ENCODE data around the gene RMI2. TPM values are rescaled to one million over a fixed set of nuclear protein-coding genes. Genes with fewer than 3 reads are reported as not detected.
A peak's percentile ranks its signal among the peaks of the same experiment; 100 is the strongest.

RMI2 gene
- total and polyA plus RNA-seq, 2 of the 8 experiments (the other 6 are each of a cell fraction or from before 2014, with no cell fraction given), result 58.2 to 96.0 TPM

DNA sequence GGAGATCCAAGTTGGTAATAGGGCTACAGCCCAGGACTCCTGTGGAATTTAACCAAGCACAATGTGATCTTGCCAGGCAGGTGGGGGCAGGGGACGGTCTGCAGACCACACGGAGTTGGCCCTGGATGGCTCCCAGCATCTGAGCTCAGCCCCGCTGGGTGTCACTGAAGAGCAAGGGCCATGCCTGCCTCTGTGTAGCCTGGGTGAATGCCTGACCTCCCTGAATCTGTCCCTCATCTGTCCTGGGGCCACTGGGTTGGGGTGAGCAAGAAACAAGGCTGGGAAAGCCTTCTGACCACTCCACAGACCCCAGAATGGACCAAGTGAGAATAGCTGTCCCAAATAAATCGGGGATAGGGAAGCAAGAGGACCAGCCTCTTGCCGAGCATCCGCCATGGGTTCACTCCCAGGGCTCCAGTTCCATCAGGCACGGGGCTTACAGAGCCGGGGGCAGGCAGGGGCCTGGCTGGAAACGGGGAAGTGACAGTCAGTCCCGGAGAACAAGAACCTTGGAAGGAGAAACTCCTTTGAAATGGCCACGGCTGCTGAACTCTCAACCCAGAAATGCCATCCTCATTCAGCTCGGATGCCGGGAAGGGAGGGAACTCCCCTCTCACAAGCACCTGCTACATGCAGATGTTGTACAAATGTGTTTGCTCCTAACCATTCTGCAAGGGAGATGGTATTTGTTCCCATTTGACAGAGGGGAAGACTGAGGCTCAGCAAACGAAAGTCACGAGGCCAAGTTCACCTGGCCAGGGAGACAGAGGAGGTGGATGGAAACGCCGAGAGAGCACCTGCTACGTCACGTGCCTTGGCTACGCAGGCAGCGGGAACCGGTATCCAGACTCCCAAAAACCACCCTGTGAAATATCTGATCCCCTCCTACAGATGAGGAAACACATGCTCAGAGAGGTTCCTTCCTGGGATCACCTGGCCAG lies 50.0 kb downstream of the RMI2 start:
- H3K4me3 ChIP-seq (ENCODE audit: extremely low read depth in 1 of 4, insufficient read depth in 2 of 4, low read depth in 3 of 4, low read length in 4 of 4), result no peak overlapping the region
- CTCF ChIA-PET (ENCODE audit: partially characterized antibody), result interaction anchor here (0.5 to 18.3 kb wide), 48 partner anchors 8 to 671 kb away, joined by 3 to 266 read pairs (median 4); a partner anchor contains a TSS
- DNase-seq (ENCODE audit: low read depth in 1 of 2, low spot score in 2 of 2), result no peak

More for the DNA sequence above, 50.0 kb downstream of the RMI2 start:
- H4K5ac ChIP-seq (ENCODE audit: insufficient read length, low read depth, low read length), result no peak overlapping the region
- H3K23ac ChIP-seq (ENCODE audit: insufficient read length), result no peak overlapping the region
- no peak overlapping the region for H3K9ac ChIP-seq (replicated peaks in 1 of 4; ENCODE audit: extremely low read depth in 1 of 4, low read depth in 3 of 4, low read length in 3 of 4)
- H3K4me1 ChIP-seq (replicated peaks in 1 of 4; ENCODE audit: control insufficient read depth in 3 of 4, insufficient read depth in 4 of 4, low read length in 3 of 4), result peaks cover 0 to 24% (median 14%) of the 10 kb centered on the region in 4 experiments; a peak in 5 of 7 replicates
- no peak overlapping the region for H4K8ac ChIP-seq (ENCODE audit: extremely low read depth, insufficient read depth, low read length)
- no peak overlapping the region for H3K18ac ChIP-seq (ENCODE audit: extremely low read depth, low read length)
- H3K4ac ChIP-seq (replicated peaks; ENCODE audit: insufficient read length, low read depth, low read length), result no peak overlapping the region
- H3K27me3 ChIP-seq (replicated peaks in 1 of 4; ENCODE audit: control insufficient read depth in 3 of 4, extremely low read depth in 1 of 4, insufficient read depth in 3 of 4, low read length in 3 of 4), result no peaks in the 10 kb centered on the region
- no peak overlapping the region for H3K14ac ChIP-seq (ENCODE audit: insufficient read length)
- no peaks in the 10 kb centered on the region for H3K36me3 ChIP-seq (ENCODE audit: control insufficient read depth in 2 of 4, insufficient read depth in 4 of 4, low read length in 3 of 4)
- H3K56ac ChIP-seq (replicated peaks; ENCODE audit: insufficient read length, low read depth, low read length), result no peak overlapping the region
- no peak overlapping the region for H2BK5ac ChIP-seq (ENCODE audit: low read depth, low read length)
- no peak overlapping the region for H2BK120ac ChIP-seq (replicated peaks; ENCODE audit: low read depth, low read length)
- H2AFZ ChIP-seq (ENCODE audit: low read length), result no peak overlapping the region
- WGBS, 2 experiments (ENCODE audit: extremely low coverage in 1 of 2, insufficient coverage in 1 of 2, insufficient read length in 1 of 2, insufficient replicate concordance in 2 of 2, low coverage in 1 of 2, low lambda C conversion rate in 2 of 2, missing lambda C conversion rate in 1 of 2), result 83% methylated on average over 22 of the region's 22 CpGs; no CpG with 5 or more reads in 1 of the 2 experiments
- H2BK12ac ChIP-seq (ENCODE audit: low read depth, low read length), result no peak overlapping the region
- no peaks in the 10 kb centered on the region for H3K23me2 ChIP-seq (ENCODE audit: low read depth, low read length)
- H4K20me1 ChIP-seq (replicated peaks in 1 of 2; ENCODE audit: control insufficient read depth in 1 of 2, insufficient read depth in 2 of 2, low read length in 2 of 2), result no peaks in the 10 kb centered on the region
- no peaks in the 10 kb centered on the region for H3K79me1 ChIP-seq (ENCODE audit: low read depth, low read length)
- no peaks in the 10 kb centered on the region for H3K9me3 ChIP-seq (ENCODE audit: insufficient read depth in 2 of 2, low read depth in 1 of 2, low read length in 1 of 2)
- no peak for FAIRE-seq
- H3K4me2 ChIP-seq (ENCODE audit: insufficient read depth in 1 of 2, low read depth in 2 of 2, low read length in 2 of 2), result no peak overlapping the region
- POLR2A ChIA-PET (ENCODE audit: partially characterized antibody), result interaction anchor here (0.8 to 1.9 kb wide), 4 partner anchors 8 to 75 kb away, joined by 3 to 6 read pairs (median 3); no protein-coding TSS in a partner anchor
- no peak overlapping the region for H2AK5ac ChIP-seq (ENCODE audit: low read depth, low read length)
- no peak overlapping the region for H2BK15ac ChIP-seq (ENCODE audit: low read length)
- no peaks in the 10 kb centered on the region for H3K79me2 ChIP-seq (ENCODE audit: control insufficient read depth in 1 of 2, insufficient read depth in 2 of 2, low read length in 2 of 2)
- H2BK20ac ChIP-seq (ENCODE audit: low read length), result no peak overlapping the region
- H3K27ac ChIP-seq (ENCODE audit: low read depth, low read length), result no peak overlapping the region
- TF ChIP-seq RAD21 (IDR thresholded peaks at IDR 0.05 in 1 of 2, conservative IDR thresholded peaks at IDR 0.05 in 1 of 2; ENCODE audit: low read depth in 2 of 2, low read length in 2 of 2), result no peak; a peak in 1 of 4 replicates
- TF ChIP-seq, protein P1, sequence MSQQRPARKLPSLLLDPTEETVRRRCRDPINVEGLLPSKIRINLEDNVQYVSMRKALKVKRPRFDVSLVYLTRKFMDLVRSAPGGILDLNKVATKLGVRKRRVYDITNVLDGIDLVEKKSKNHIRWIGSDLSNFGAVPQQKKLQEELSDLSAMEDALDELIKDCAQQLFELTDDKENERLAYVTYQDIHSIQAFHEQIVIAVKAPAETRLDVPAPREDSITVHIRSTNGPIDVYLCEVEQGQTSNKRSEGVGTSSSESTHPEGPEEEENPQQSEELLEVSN (IDR thresholded peaks at IDR 0.05), result no peak
- no peak for TF ChIP-seq CHD2 (IDR thresholded peaks at IDR 0.05; ENCODE audit: low read length)
- TF ChIP-seq, protein P2, sequence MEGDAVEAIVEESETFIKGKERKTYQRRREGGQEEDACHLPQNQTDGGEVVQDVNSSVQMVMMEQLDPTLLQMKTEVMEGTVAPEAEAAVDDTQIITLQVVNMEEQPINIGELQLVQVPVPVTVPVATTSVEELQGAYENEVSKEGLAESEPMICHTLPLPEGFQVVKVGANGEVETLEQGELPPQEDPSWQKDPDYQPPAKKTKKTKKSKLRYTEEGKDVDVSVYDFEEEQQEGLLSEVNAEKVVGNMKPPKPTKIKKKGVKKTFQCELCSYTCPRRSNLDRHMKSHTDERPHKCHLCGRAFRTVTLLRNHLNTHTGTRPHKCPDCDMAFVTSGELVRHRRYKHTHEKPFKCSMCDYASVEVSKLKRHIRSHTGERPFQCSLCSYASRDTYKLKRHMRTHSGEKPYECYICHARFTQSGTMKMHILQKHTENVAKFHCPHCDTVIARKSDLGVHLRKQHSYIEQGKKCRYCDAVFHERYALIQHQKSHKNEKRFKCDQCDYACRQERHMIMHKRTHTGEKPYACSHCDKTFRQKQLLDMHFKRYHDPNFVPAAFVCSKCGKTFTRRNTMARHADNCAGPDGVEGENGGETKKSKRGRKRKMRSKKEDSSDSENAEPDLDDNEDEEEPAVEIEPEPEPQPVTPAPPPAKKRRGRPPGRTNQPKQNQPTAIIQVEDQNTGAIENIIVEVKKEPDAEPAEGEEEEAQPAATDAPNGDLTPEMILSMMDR (IDR thresholded peaks at IDR 0.05; ENCODE audit: control extremely low read depth in 1 of 3, insufficient read depth in 1 of 3, low read depth in 1 of 3, low read length in 3 of 3), result peak in 2 of 3 experiments; percentile 5 to 13; a peak in 1 of 4 replicates
- no peak for TF ChIP-seq EGR1 (IDR thresholded peaks at IDR 0.05; ENCODE audit: borderline replicate concordance, low read depth, low read length)
- no peak for TF ChIP-seq NANOG (IDR thresholded peaks at IDR 0.05; ENCODE audit: insufficient read depth, low read depth, low read length, poor library complexity, severe bottlenecking)
- no peak for TF ChIP-seq SP4 (IDR thresholded peaks at IDR 0.05; ENCODE audit: low read length)
- no peak overlapping the region for H4K91ac ChIP-seq (replicated peaks; ENCODE audit: insufficient read length, low read length)
